Tibial artery (tissue), 4 donors: ENCODE results near the gene ALDH3A1.

ENCODE experiments used
- DNase-seq, 2 donors: peaks; one replicate each; pipeline ENCODE4 v3.0.0-alpha.2; 2019
- H3K27ac ChIP-seq, 2 donors: fragments of 200-600 bp; sonication (generic) in 1 of 2; 1 replicate in 1 of 2; 2 replicates in 1 of 2; pipeline ENCODE4 v1.5.1; 2018 to 2019; ENCODE audit warnings: mild to moderate bottlenecking in 1 of 2
- H3K27me3 ChIP-seq, 2 donors: fragments of 200-600 bp; sonication (generic) in 1 of 2; one replicate each; pipeline versions ENCODE4 v1.5.1 to v1.6.0; 2016 to 2019
- H3K36me3 ChIP-seq, 3 donors: fragments of 200-600 bp; sonication (generic) in 2 of 3; one replicate each; pipeline ENCODE4 v1.5.1; 2016 to 2019; ENCODE audit warnings: mild to moderate bottlenecking in 2 of 3
- H3K4me1 ChIP-seq, 4 donors: fragments of 200-600 bp; sonication (generic) in 2 of 4; 1 replicate in 3 of 4; 2 replicates in 1 of 4; pipeline ENCODE4 v1.5.1; 2016 to 2019
- H3K4me3 ChIP-seq, 2 donors: fragments of 200-600 bp; sonication (generic) in 1 of 2; 1 replicate in 1 of 2; 2 replicates in 1 of 2; pipeline ENCODE4 v1.5.1; 2018 to 2019; ENCODE audit warnings: mild to moderate bottlenecking in 2 of 2
- H3K9me3 ChIP-seq, 3 donors: fragments of 200-600 bp; sonication (generic) in 1 of 3; one replicate each; pipeline ENCODE4 v1.5.1; 2016 to 2019
- intact Hi-C: fragments of 100-400 bp; cut with DNase I; formaldehyde crosslinking; loops from one replicate; pipeline ENCODE4 v1.15.0; 2023; ENCODE audit warnings: low total_unique reads
- TF ChIP-seq, protein P1 (sequence below), 2 experiments: fragments of 200-600 bp in 1 of 2; fragments of 450-650 bp in 1 of 2; IDR thresholded peaks; one replicate each; pipeline ENCODE4 v1.5.1; 2017 to 2019; ENCODE audit warnings: antibody characterized with exemption in 2 of 2, mild to moderate bottlenecking in 1 of 2, moderate library complexity in 1 of 2

ALDH3A1 gene

DNA sequence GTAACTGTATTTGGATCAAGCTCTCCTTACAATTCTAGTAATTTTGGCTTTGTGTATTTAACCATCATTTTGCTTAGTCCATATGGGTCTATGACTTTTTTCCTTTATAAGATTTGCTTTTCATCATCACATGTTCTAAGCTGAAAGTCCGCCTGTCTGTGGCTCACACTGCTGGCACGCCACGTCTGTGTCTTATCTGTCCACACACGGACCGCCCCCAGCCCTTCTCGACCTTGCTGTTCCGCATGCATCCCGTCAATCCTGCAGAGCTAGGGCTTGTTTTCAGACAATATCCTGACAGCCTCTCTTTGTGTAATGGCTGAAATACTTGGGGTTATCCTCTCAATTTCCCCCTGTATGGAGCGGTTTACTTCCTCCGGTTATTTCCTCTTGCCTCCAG, 8.4 kb upstream of the ALDH3A1 start:
- Histone ChIP-seq H3K27me3 (no peaks in the 10 kb centered on the region), H3K9me3 (no peaks in the 10 kb centered on the region), H3K36me3 (no peaks in the 10 kb centered on the region), H3K27ac (no peak overlapping the region), H3K4me3 (no peak overlapping the region), H3K4me1 (peaks cover 3 to 30% (median 21%) of the 10 kb centered on the region in 4 donors)
- intact Hi-C loops: no loop called here
- peak in 1 of 2 donors; percentile 33 for DNase-seq
- TF ChIP-seq, protein P1, sequence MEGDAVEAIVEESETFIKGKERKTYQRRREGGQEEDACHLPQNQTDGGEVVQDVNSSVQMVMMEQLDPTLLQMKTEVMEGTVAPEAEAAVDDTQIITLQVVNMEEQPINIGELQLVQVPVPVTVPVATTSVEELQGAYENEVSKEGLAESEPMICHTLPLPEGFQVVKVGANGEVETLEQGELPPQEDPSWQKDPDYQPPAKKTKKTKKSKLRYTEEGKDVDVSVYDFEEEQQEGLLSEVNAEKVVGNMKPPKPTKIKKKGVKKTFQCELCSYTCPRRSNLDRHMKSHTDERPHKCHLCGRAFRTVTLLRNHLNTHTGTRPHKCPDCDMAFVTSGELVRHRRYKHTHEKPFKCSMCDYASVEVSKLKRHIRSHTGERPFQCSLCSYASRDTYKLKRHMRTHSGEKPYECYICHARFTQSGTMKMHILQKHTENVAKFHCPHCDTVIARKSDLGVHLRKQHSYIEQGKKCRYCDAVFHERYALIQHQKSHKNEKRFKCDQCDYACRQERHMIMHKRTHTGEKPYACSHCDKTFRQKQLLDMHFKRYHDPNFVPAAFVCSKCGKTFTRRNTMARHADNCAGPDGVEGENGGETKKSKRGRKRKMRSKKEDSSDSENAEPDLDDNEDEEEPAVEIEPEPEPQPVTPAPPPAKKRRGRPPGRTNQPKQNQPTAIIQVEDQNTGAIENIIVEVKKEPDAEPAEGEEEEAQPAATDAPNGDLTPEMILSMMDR (IDR thresholded peaks at IDR 0.05): no peak

DNA sequence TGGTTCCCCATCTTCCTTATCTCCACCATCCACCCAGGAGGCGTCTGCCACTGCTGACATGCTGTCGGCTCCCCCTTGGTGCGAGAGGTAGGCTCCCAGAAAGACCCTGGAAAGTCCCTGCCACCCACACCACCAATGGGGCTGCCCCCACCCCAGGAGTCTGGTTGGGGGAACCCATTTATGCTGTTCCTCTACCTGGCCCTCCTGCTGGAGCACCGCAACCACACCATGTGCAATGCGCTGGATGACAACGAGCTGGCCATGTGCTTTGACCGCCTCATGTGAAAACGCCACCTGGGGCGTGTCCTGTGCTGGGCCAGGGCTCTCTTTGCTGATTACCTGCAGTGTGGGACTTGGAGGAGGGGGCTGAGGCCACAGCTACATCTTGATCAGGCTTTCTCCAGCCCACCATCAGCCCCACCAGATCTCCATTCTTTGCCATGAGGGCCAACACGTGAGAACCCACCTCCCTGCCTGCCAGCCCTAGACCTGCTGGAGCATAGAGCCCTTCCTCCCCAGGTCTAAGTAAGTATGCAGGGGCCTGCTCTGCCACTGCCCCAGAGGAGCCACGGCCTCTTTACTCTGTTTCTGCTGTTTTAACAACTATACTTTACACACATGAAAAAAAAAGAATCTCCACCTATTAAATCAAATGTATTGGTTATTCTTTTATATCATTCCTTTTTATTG, 7.9 kb upstream of the ALDH3A1 start:
- intact Hi-C loops: no loop called here

DNA sequence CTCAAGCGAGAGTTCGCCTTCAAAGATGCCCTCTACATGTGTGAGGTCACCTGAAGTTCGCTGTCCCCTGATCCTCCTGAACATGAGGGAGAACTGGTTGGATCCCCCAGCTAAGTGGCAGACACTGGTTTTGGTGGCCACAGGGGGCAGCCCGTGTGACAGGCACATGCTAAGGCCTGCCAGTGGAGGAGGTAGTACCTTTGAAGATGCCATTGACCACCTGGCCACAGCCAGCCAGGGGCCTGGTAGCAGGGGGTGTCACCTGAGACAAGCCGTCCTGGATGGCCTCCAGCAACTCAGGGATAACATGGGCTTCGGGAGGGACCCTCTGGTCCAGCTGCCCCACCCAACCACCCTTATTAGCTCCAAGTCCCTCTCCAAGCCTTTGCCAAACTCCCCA, 7.3 kb upstream of the ALDH3A1 start:
- H3K9me3 ChIP-seq: no peaks in the 10 kb centered on the region
- intact Hi-C loops: no loop called here
- H3K27ac ChIP-seq: peak overlapping the region in 1 of 2 donors; percentile 91
- H3K4me3 ChIP-seq: no peak overlapping the region
- TF ChIP-seq, protein P1 (IDR thresholded peaks at IDR 0.05): no peak
- no peak for DNase-seq
- H3K36me3 ChIP-seq: no peaks in the 10 kb centered on the region
- peaks cover 3 to 30% (median 21%) of the 10 kb centered on the region in 4 donors for H3K4me1 ChIP-seq
- no peaks in the 10 kb centered on the region for H3K27me3 ChIP-seq

More for the DNA sequence above, 7.9 kb upstream of the ALDH3A1 start:
- DNase-seq: peak in 1 of 2 donors; percentile 59
- no peaks in the 10 kb centered on the region for H3K9me3 ChIP-seq
- H3K27me3 ChIP-seq: no peaks in the 10 kb centered on the region
- no peaks in the 10 kb centered on the region for H3K36me3 ChIP-seq
- TF ChIP-seq, protein P1 (IDR thresholded peaks at IDR 0.05): no peak
- H3K27ac ChIP-seq: no peak overlapping the region
- no peak overlapping the region for H3K4me3 ChIP-seq
- peaks cover 3 to 30% (median 21%) of the 10 kb centered on the region in 4 donors for H3K4me1 ChIP-seq

DNA sequence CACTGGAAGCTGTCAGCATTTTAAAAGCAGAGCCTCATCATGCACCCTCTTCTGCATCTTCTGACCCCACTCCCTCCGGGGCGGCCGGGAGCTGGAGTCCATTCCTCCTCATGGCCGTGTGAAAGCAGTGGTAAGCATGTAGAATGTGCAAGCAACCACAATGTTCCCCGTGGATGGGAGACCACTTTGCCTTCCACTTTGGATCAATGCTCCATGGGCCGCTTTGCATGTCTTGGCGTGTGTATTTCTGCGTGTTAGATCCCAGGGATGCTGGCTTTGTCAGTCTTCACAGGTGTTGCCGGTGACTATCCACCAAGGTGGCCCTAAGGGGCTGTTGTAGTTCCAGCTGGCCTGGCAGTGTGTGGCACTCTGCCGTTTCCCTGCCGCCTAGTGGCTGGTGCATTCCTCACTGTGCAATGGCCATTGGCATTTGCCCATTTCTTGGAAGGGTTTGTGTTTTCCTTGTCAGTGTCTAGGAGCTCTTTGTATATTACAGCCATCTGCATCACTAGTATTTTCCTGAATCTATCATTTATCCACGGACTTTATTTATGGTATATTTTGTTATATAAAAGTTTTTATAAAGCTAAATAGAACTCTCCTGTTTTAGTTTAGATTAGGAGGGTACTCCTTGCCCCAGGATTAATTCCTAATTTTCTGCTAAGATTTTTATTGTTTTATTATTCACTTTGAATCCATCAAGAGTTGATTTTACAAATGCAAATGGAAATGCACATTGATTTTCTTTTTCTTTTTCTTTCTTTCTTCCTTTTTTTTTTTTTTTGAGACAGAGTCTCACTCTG, 5.8 kb upstream of the ALDH3A1 start:
- TF ChIP-seq, protein P1 (IDR thresholded peaks at IDR 0.05): peak; percentile 50 to 56
- Histone ChIP-seq H3K36me3 (no peaks in the 10 kb centered on the region), H3K9me3 (no peaks in the 10 kb centered on the region), H3K4me1 (peaks cover 3 to 31% (median 22%) of the 10 kb centered on the region in 4 donors), H3K27me3 (no peaks in the 10 kb centered on the region), H3K4me3 (no peak overlapping the region), H3K27ac (peak overlapping the region; percentile 82 to 91)
- peak in 1 of 2 donors; percentile 79 for DNase-seq
- intact Hi-C loops: no loop called here

DNA sequence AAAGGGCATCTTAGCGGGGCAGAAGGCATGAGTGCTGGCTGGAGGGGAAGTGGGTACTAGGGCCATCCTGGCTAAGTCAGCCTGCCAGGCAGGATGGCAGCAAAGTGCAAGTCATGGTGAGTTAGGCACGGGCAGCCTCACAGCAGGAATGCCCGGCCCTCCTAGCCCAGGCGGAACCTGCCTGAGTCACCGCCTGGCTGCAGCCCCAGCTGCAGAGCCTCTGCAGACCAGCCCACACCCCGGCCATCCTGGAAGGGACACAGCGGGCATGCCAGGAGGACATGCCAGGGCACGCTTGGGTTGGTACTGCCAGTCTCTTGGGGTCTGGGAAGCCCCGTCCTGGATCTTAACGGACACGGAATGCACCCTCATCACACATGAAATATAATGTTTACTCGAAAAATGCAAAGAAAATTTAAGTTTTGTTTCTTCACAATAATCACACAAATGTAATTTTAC, 5.0 kb upstream of the ALDH3A1 start:
- no peak overlapping the region for H3K4me3 ChIP-seq
- intact Hi-C loops: no loop called here
- H3K9me3 ChIP-seq: no peaks in the 10 kb centered on the region
- peaks cover 3 to 39% (median 29%) of the 10 kb centered on the region in 4 donors for H3K4me1 ChIP-seq
- TF ChIP-seq, protein P1 (IDR thresholded peaks at IDR 0.05): no peak
- peak; percentile 76 to 96 for DNase-seq
- H3K36me3 ChIP-seq: no peaks in the 10 kb centered on the region
- H3K27me3 ChIP-seq: no peaks in the 10 kb centered on the region
- H3K27ac ChIP-seq: peak overlapping the region; percentile 82 to 91
